Endothelial cell of umbilical vein (primary cell): ENCODE results near the gene SORL1. TPM values are rescaled to one million over a fixed set of nuclear protein-coding genes. Genes with fewer than 3 reads are reported as not detected.
A peak's percentile ranks its signal among the peaks of the same experiment; 100 is the strongest.

Experiments used
- BruUV-seq: library from RNA; stranded (reverse); fragments of 400-500 nt; replicated peaks from 2 replicates; lab custom pipeline; 2021; lab: Mats Ljungman, UMichigan
- CTCF ChIA-PET: fragments of 300-600, 350-600 bp; sonication (Branson Sonifier 250); formaldehyde crosslinking; loops from one replicate; lab custom pipeline; 2021; ENCODE audit warnings: antibody characterized with exemption, inconsistent platforms; lab: Charles Lee
- POLR2A ChIA-PET: fragments of 300-600, 350-600 bp; sonication (Branson Sonifier 250); formaldehyde crosslinking; loops from one replicate; lab custom pipeline; 2021; ENCODE audit warnings: antibody characterized with exemption, inconsistent platforms; lab: Charles Lee
- DNase-seq: peaks from one replicate; pipeline ENCODE4 v3.0.0-alpha.2; 2011; ENCODE audit warnings: low read depth, low spot score
- FAIRE-seq: peaks from 2 replicates; lab custom pipeline; 2011; peaks lifted over from hg19 to GRCh38; lab: Jason Lieb, UNC
- H2AFZ ChIP-seq: 2 replicates; pipeline ENCODE4 v1.6.0; 2012; ENCODE audit warnings: low read depth, low read length, control low read depth, inconsistent platforms
- H3K27ac ChIP-seq: 2 replicates; pipeline ENCODE4 v1.5.1; 2011; ENCODE audit warnings: low read depth, mild to moderate bottlenecking, control low read depth, low read length, moderate library complexity; ENCODE audit not compliant: insufficient read depth
- H3K27me3 ChIP-seq, 2 experiments: 2 replicates each; pipeline versions ENCODE4 v1.6.0 to v1.6.1; 2011; ENCODE audit warnings: low read length in 2 of 2, mixed read lengths in 1 of 2; ENCODE audit not compliant: control insufficient read depth in 2 of 2, insufficient read depth in 2 of 2
- H3K36me3 ChIP-seq, 2 experiments: 2 replicates in 1 of 2; 3 replicates in 1 of 2; pipeline ENCODE4 v1.5.1; 2011; ENCODE audit warnings: low read length in 2 of 2, mild to moderate bottlenecking in 1 of 2, moderate library complexity in 1 of 2; ENCODE audit not compliant: control insufficient read depth in 2 of 2, insufficient read depth in 2 of 2; ENCODE audit errors: extremely low read depth in 1 of 2
- H3K4me1 ChIP-seq: 3 replicates; pipeline ENCODE4 v1.5.1; 2011; ENCODE audit warnings: mild to moderate bottlenecking, low read length; ENCODE audit not compliant: control insufficient read depth, insufficient read depth; ENCODE audit errors: extremely low read depth
- H3K4me2 ChIP-seq: 2 replicates; pipeline ENCODE4 v1.6.1; 2011; ENCODE audit warnings: low read length, control low read depth, mixed read lengths; ENCODE audit not compliant: insufficient read depth
- H3K4me3 ChIP-seq, 3 experiments: fragments of 200-600 bp in 1 of 3; sonication (generic), shearing (Covaris generic) in 1 of 3; replicated peaks in 1 of 3; 2 replicates each; pipeline ENCODE4 v1.5.1; 2011 to 2016; ENCODE audit warnings: control low read depth in 3 of 3, low read length in 3 of 3, mild to moderate bottlenecking in 2 of 3, inconsistent platforms in 1 of 3, low read depth in 1 of 3, moderate library complexity in 1 of 3; ENCODE audit not compliant: insufficient read depth in 1 of 3
- H3K79me2 ChIP-seq: 2 replicates; pipeline ENCODE4 v1.6.0; 2012; ENCODE audit warnings: low read length, inconsistent platforms; ENCODE audit not compliant: control insufficient read depth, insufficient read depth
- H3K9ac ChIP-seq: replicated peaks from 2 replicates; pipeline ENCODE3; 2011; ENCODE audit warnings: low read length, control low read depth; ENCODE audit not compliant: insufficient read depth; ENCODE audit errors: extremely low read depth
- H3K9me1 ChIP-seq: replicated peaks from 3 replicates; pipeline ENCODE4 v1.6.0; 2011; ENCODE audit warnings: mild to moderate bottlenecking, low read length; ENCODE audit not compliant: control insufficient read depth, insufficient read depth; ENCODE audit errors: extremely low read depth
- H3K9me3 ChIP-seq: replicated peaks from 2 replicates; pipeline ENCODE4 v1.5.1; 2012; ENCODE audit warnings: low read length, inconsistent platforms; ENCODE audit not compliant: control insufficient read depth, insufficient read depth
- H4K20me1 ChIP-seq: replicated peaks from 2 replicates; pipeline ENCODE3; 2011; ENCODE audit warnings: mild to moderate bottlenecking, low read length; ENCODE audit not compliant: control insufficient read depth, insufficient read depth; ENCODE audit errors: extremely low read depth
- CTCF ChIP-seq, 2 donors: IDR thresholded peaks; 1 replicate in 1 of 2; 2 replicates in 1 of 2; pipeline ENCODE4 v1.5.1; 2011; ENCODE audit warnings: low read length in 2 of 2, mild to moderate bottlenecking in 2 of 2, moderate library complexity in 2 of 2, control low read depth in 1 of 2, inconsistent platforms in 1 of 2, low read depth in 1 of 2; ENCODE audit not compliant: insufficient read depth in 1 of 2; ENCODE audit errors: extremely low read depth in 1 of 2
- EZH2 ChIP-seq: IDR thresholded peaks from 2 replicates; pipeline ENCODE4 v1.6.1; 2012; ENCODE audit warnings: borderline replicate concordance, low read depth, mild to moderate bottlenecking, moderate library complexity, low read length, inconsistent platforms; ENCODE audit not compliant: severe bottlenecking
- FOS ChIP-seq: IDR thresholded peaks from 2 replicates; pipeline ENCODE4 v1.6.1; 2011; ENCODE audit warnings: mild to moderate bottlenecking, low read length, moderate library complexity, borderline replicate concordance; ENCODE audit not compliant: insufficient read depth
- GATA2 ChIP-seq: IDR thresholded peaks from 2 replicates; pipeline ENCODE4 v1.7.0; 2011; ENCODE audit warnings: low read depth, mild to moderate bottlenecking, moderate library complexity, mixed read lengths, low read length; ENCODE audit not compliant: insufficient read length, insufficient read depth
- JUN ChIP-seq: IDR thresholded peaks from 2 replicates; pipeline ENCODE4 v1.6.1; 2011; ENCODE audit warnings: borderline replicate concordance, low read depth; ENCODE audit not compliant: insufficient read length, insufficient read depth
- MAX ChIP-seq: IDR thresholded peaks from 2 replicates; pipeline ENCODE4 v1.6.1; 2011; ENCODE audit not compliant: insufficient read depth, insufficient read length
- MYC ChIP-seq: IDR thresholded peaks from one replicate; pipeline ENCODE4 v1.6.1; 2011; ENCODE audit warnings: mild to moderate bottlenecking, low read depth, low read length
- POLR2A ChIP-seq: IDR thresholded peaks from 2 replicates; pipeline ENCODE4 v1.6.1; 2012; ENCODE audit warnings: low read depth, mild to moderate bottlenecking, control low read depth, low read length
- POLR2AphosphoS5 ChIP-seq: IDR thresholded peaks from 2 replicates; pipeline ENCODE4 v1.6.1; 2012; ENCODE audit warnings: low read depth, mild to moderate bottlenecking, control low read depth, low read length, moderate library complexity; ENCODE audit not compliant: insufficient read depth
- dilution Hi-C: fragments of 300-500 bp; cut with MboI; formaldehyde crosslinking; loops from one replicate; pipeline ENCODE4 v1.15.0; 2019; ENCODE audit warnings: low sequenced_read_pairs; ENCODE audit not compliant: extremely low pct_ligation_motif_present
- intact Hi-C: fragments of 100-400 bp; cut with micrococcal nuclease; formaldehyde crosslinking; loops from one replicate; pipeline ENCODE4 v1.10.0; 2022
- polyA plus RNA-seq, 4 experiments: library from polyadenylated mRNA; depleted of rRNA in 3 of 4; stranded (reverse) in 3 of 4; unstranded in 1 of 4; fragments of >200 nt; gene quantifications; 2 replicates each; pipeline versions ENCODE4 v1.2.1 to v1.2.3, GENCODE V29; 2011 to 2012; ENCODE audit warnings: missing spikeins in 1 of 4
- total RNA-seq: library from RNA; stranded (reverse); gene quantifications from 2 replicates; pipeline ENCODE4 v1.2.3, GENCODE V29; 2021

SORL1 gene
- total and polyA plus RNA-seq, 2 donors (not counting 3 experiments of a cell fraction or from before 2014, with no cell fraction given), result 0.17 to 0.31 TPM

- POLR2A ChIA-PET, result no interaction called here
- Histone ChIP-seq H3K9ac (no peak overlapping the region), H3K4me1 (no peaks in the 10 kb centered on the region), H3K27me3 (peaks cover 37 to 44% of the 10 kb centered on the region in 2 experiments), H4K20me1 (no peaks in the 10 kb centered on the region), H3K9me1 (no peaks in the 10 kb centered on the region), H3K9me3 (no peaks in the 10 kb centered on the region), H3K4me2 (no peak overlapping the region), H3K36me3 (no peaks in the 10 kb centered on the region), H3K79me2 (no peaks in the 10 kb centered on the region), H2AFZ (no peak overlapping the region), H3K27ac (no peak overlapping the region), H3K4me3 (no peak overlapping the region)
- no TSS peak for BruUV-seq
- dilution Hi-C loops (no loop called here), intact Hi-C loops (no loop called here)
- no peak for FAIRE-seq
- CTCF ChIA-PET, result interaction anchor here (1.1 to 2.4 kb wide), 4 partner anchors 14 to 141 kb away, joined by 4 to 12 read pairs (median 4); no protein-coding TSS in a partner anchor
- no peak for DNase-seq
- TF ChIP-seq MAX, result no peak
Observed at GRCh38 chr11:121450401-121450800, 1.7 kb upstream of the SORL1 start.

GRCh38 chr11:121451178-121451985 is 732 bp upstream of the SORL1 start:
- Histone ChIP-seq H3K27ac (no peak overlapping the region), H3K9ac (no peak overlapping the region)

More at GRCh38 chr11:121451178-121451985, 732 bp upstream of the SORL1 start:
- no TSS peak for BruUV-seq
- Histone ChIP-seq H3K9me1 (no peaks in the 10 kb centered on the region), H3K4me1 (no peaks in the 10 kb centered on the region), H3K27me3 (peaks cover 38 to 44% of the 10 kb centered on the region in 2 experiments), H3K36me3 (no peaks in the 10 kb centered on the region), H3K4me2 (peak overlapping the region; percentile 31), H4K20me1 (no peaks in the 10 kb centered on the region), H3K4me3 (peak overlapping the region in 1 of 3 experiments; percentile 38), H2AFZ (peak overlapping the region; percentile 33), H3K79me2 (no peaks in the 10 kb centered on the region), H3K9me3 (no peaks in the 10 kb centered on the region)
- CTCF ChIA-PET, result interaction anchor here (1.0 to 2.4 kb wide), 7 partner anchors 13 to 140 kb away, joined by 3 to 12 read pairs (median 4); no protein-coding TSS in a partner anchor
- intact Hi-C loops (no loop called here), dilution Hi-C loops (no loop called here)
- TF ChIP-seq POLR2AphosphoS5 (no peak), JUN (no peak), FOS (no peak), MAX (no peak), EZH2 (no peak), CTCF (IDR thresholded peaks at IDR 0.05; ENCODE audit: extremely low read depth in 1 of 2, insufficient read depth in 1 of 2, low read depth in 1 of 2, low read length in 2 of 2) (no peak), POLR2A (no peak), GATA2 (no peak), MYC (no peak)
- DNase-seq, result no peak
- no peak for FAIRE-seq
- POLR2A ChIA-PET, result no interaction called here
